Measurements from ENCODE around the gene ZFP64.

DNA sequence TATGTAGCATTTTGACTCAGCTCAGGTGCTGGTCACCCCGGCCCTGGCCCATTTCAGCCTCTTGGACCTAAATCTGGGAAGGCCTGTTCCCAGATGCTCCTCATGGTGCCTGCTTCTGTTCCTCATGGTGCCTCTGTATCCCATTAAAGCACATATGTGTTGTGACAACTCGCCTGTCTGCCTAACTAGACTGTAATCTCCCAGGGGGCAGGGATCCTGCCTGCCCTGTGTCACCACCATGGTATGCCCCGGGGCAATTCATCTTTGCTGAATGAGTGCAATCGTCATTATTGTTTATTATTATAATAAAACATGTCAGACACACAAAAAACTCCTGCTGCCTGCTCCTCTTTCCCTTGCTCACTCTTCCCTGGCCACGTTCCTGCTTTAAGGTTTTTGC is 62.0 kb downstream of the ZFP64 start:
- TF ChIP-seq, protein P1, sequence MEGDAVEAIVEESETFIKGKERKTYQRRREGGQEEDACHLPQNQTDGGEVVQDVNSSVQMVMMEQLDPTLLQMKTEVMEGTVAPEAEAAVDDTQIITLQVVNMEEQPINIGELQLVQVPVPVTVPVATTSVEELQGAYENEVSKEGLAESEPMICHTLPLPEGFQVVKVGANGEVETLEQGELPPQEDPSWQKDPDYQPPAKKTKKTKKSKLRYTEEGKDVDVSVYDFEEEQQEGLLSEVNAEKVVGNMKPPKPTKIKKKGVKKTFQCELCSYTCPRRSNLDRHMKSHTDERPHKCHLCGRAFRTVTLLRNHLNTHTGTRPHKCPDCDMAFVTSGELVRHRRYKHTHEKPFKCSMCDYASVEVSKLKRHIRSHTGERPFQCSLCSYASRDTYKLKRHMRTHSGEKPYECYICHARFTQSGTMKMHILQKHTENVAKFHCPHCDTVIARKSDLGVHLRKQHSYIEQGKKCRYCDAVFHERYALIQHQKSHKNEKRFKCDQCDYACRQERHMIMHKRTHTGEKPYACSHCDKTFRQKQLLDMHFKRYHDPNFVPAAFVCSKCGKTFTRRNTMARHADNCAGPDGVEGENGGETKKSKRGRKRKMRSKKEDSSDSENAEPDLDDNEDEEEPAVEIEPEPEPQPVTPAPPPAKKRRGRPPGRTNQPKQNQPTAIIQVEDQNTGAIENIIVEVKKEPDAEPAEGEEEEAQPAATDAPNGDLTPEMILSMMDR (IDR thresholded peaks at IDR 0.05) = no peak
- no peak for TF ChIP-seq POLR2A (IDR thresholded peaks at IDR 0.05)
- TF ChIP-seq POLR2AphosphoS5 (IDR thresholded peaks at IDR 0.05) = no peak
